Heart left ventricle (tissue), 16 donors: ENCODE data around the gene WDFY3. TPM values are rescaled to one million over a fixed set of nuclear protein-coding genes. Genes with fewer than 3 reads are reported as not detected.

ENCODE experiments used
- ATAC-seq, 4 donors: fragments of 200-7000 bp; cut with Tn5 transposase; one replicate each; pipeline ENCODE4 v1.9.1; 2020 to 2022; ENCODE audit warnings: moderate library complexity in 4 of 4, mild to moderate bottlenecking in 3 of 4, moderate number of reproducible peaks in 1 of 4
- DNase-seq, 5 donors: peaks; one replicate each; pipeline ENCODE4 v3.0.0-alpha.2; 2020
- H3K27ac ChIP-seq, 12 donors: fragments of 200-600 bp; sonication (generic) in 4 of 12; one replicate each; pipeline versions ENCODE4 v1.5.0 to v1.8.0; 2016 to 2022; ENCODE audit warnings: mild to moderate bottlenecking in 2 of 12
- H3K27me3 ChIP-seq, 9 donors: fragments of 200-600 bp; sonication (generic) in 2 of 9; one replicate each; pipeline versions ENCODE4 v1.5.1 to v1.8.0; 2016 to 2022; ENCODE audit warnings: mild to moderate bottlenecking in 3 of 9
- H3K36me3 ChIP-seq, 9 donors: fragments of 200-600 bp; sonication (generic) in 2 of 9; one replicate each; pipeline versions ENCODE4 v1.5.0 to v1.8.0; 2018 to 2022; ENCODE audit warnings: mild to moderate bottlenecking in 2 of 9
- H3K4me1 ChIP-seq, 12 donors: fragments of 200-600 bp; sonication (generic) in 4 of 12; one replicate each; pipeline versions ENCODE4 v1.5.0 to v1.8.0; 2016 to 2022; ENCODE audit warnings: mild to moderate bottlenecking in 3 of 12
- H3K4me3 ChIP-seq, 12 donors: fragments of 200-600 bp; sonication (generic) in 4 of 12; one replicate each; pipeline versions ENCODE4 v1.5.0 to v1.8.0; 2017 to 2022; ENCODE audit warnings: mild to moderate bottlenecking in 9 of 12, moderate library complexity in 4 of 12
- H3K9me3 ChIP-seq, 12 donors: fragments of 200-600 bp; sonication (generic) in 4 of 12; one replicate each; pipeline versions ENCODE4 v1.5.0 to v1.8.0; 2016 to 2022; ENCODE audit warnings: mild to moderate bottlenecking in 1 of 12
- POLR2A ChIP-seq, 2 donors: fragments of 450-650 bp; IDR thresholded peaks; one replicate each; pipeline ENCODE4 v1.6.1; 2017; ENCODE audit warnings: antibody characterized with exemption in 2 of 2, mild to moderate bottlenecking in 2 of 2, moderate library complexity in 2 of 2
- WGBS, 4 donors: extraction: QIAGEN DNeasy Blood & Tissue Kit in 2 of 4; methylation state at CpG; one replicate each; pipeline versions ENCODE4 v1.1.5 to v1.1.7; 2013 to 2018; 5-methylcytosine and 5-hydroxymethylcytosine counted together
- intact Hi-C, 10 donors: fragments of 100-400 bp; cut with DNase I; formaldehyde crosslinking; loops; one replicate each; pipeline versions ENCODE4 v1.11.1 to v1.14.2; 2022
- polyA plus RNA-seq, 2 donors: library from polyadenylated mRNA; stranded (reverse); fragments of 200-250 nt; gene quantifications; one replicate each; pipeline ENCODE4 v1.2.3, GENCODE V29; 2013
- total RNA-seq, 9 donors: library from RNA; depleted of rRNA in 2 of 9; stranded (reverse); fragments of >200 nt in 2 of 9; fragmentation: NEBNext Ultra II Directional in 3 of 9; extraction: Animal tissue kit (Norgen Biotek cat#: 25700) in 3 of 9; gene quantifications; one replicate each; pipeline versions ENCODE4 v1.1.0 to v1.2.4, GENCODE V29; 2016 to 2023
- TF ChIP-seq, protein P1 (sequence below), 12 donors: fragments of 200-600 bp; sonication (generic) in 4 of 12; IDR thresholded peaks; one replicate each; pipeline versions ENCODE4 v1.5.0 to v1.8.0; 2018 to 2022; ENCODE audit warnings: antibody characterized with exemption in 12 of 12, mild to moderate bottlenecking in 5 of 12
- donor health status: ischemic (EF 13 %, LVEDD 7.1; RV severe dilation, severe dysfunction).
- donor health status: healthy with polysubstance abuse.
- donor health status: DM: no; HTN: yes; CAD: no.
- donor health status: DM: no; HTN: no; CAD: no.
- donor health status: ischemic (EF 25% LVEDD 6.9; RV normal size, moderate dysfunction).
- donor health status: ischemic (EF 25% LVEDD 5.7; RV mildly dilated, moderate dysfunction).
- donor health status: healthy.
- donor health status: DM: yes; HTN: yes; CAD: no.
- donor health status: ischemic (EF 35%, LVEDD 5.7; RV mildly dilated, moderate dysfunction).
- donor health status: nonischemic (EF 11% LVEDD 7.7; RV severe dilation, severe dysfunction).
- donor health status: DM: yes; HTN: yes; CAD: no.
- donor health status: PGD.
- donor health status: ischemic (EF 29% LVEDD 5.4; RV normal size, mild dysfunction).
- donor health status: nonischemic (EF 23%, LVEDD 6.1; RV moderate dilation, normal function).

Gene WDFY3
- total and polyA plus RNA-seq, 11 donors: 5.0 to 103 (median 40.4) TPM

DNA sequence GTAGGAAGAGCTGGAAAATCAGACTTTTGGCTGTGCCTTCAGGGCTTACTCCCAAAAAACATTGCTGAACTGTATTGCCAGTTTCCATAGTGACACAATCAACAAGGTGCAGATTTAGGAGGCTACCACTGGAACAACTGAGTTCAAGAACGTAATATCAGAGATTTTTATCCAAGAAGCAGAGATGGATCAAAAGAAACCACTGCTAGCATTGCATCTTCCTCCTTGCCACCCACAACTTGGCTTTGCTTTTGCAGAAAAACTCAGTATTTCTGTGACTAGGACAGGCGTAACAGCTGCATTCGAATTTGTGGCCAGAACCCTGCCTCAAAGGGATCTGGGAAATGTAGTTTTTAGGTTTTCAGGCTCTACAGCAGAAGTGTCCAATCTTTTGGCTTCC lies 27.8 kb upstream of the WDFY3 start:
- H3K27ac ChIP-seq: peak overlapping the region in 1 of 12 donors; percentile 39
- ATAC-seq (peak; percentile 36 to 73 (median 55)), DNase-seq (no peak)
- peaks cover 0 to 13% (median 0%) of the 10 kb centered on the region in 12 donors for H3K9me3 ChIP-seq
- no peaks in the 10 kb centered on the region for H3K27me3 ChIP-seq
- 34 to 47% (median 36%) methylated on average over 3 of the region's 3 CpGs for WGBS, 4 donors
- TF ChIP-seq, protein P1, sequence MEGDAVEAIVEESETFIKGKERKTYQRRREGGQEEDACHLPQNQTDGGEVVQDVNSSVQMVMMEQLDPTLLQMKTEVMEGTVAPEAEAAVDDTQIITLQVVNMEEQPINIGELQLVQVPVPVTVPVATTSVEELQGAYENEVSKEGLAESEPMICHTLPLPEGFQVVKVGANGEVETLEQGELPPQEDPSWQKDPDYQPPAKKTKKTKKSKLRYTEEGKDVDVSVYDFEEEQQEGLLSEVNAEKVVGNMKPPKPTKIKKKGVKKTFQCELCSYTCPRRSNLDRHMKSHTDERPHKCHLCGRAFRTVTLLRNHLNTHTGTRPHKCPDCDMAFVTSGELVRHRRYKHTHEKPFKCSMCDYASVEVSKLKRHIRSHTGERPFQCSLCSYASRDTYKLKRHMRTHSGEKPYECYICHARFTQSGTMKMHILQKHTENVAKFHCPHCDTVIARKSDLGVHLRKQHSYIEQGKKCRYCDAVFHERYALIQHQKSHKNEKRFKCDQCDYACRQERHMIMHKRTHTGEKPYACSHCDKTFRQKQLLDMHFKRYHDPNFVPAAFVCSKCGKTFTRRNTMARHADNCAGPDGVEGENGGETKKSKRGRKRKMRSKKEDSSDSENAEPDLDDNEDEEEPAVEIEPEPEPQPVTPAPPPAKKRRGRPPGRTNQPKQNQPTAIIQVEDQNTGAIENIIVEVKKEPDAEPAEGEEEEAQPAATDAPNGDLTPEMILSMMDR (IDR thresholded peaks at IDR 0.05): no peak
- no peak for TF ChIP-seq POLR2A (IDR thresholded peaks at IDR 0.05)
- peak overlapping the region in 2 of 12 donors; percentile 39 to 45 for H3K4me3 ChIP-seq
- H3K36me3 ChIP-seq: no peaks in the 10 kb centered on the region
- intact Hi-C loops: no loop called here
- peaks cover 0 to 2% (median 0%) of the 10 kb centered on the region in 12 donors for H3K4me1 ChIP-seq

DNA sequence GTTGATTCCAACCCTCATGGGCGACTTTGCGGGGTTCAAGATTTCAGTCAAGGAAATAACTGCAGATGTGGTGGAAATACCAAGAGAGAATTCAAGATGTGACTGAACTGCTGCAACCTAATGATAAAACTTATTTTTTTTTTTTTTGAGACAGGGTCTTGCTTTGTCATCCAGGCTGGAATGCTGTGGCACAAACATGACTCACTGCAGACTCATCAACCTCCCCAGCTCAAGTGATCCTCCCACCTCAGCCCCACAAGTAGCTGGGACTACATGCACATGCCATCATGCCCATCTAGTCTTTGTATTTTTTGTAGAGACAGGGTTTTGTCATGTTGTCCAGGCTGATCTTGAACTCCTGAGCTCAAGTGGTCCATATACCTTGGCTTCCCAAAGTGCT lies 19.5 kb upstream of the WDFY3 start:
- H3K27ac ChIP-seq: no peak overlapping the region
- no peaks in the 10 kb centered on the region for H3K4me1 ChIP-seq
- H3K4me3 ChIP-seq: no peak overlapping the region
- intact Hi-C loops: no loop called here
- no peaks in the 10 kb centered on the region for H3K36me3 ChIP-seq
- DNase-seq (no peak), ATAC-seq (no peak)
- H3K27me3 ChIP-seq: no peaks in the 10 kb centered on the region
- TF ChIP-seq POLR2A (IDR thresholded peaks at IDR 0.05): no peak
- TF ChIP-seq, protein P1 (IDR thresholded peaks at IDR 0.05): no peak
- H3K9me3 ChIP-seq: peaks cover 0 to 9% (median 0%) of the 10 kb centered on the region in 12 donors
- WGBS, 4 donors: 94 to 100% (median 97%) methylated on average over 2 of the region's 2 CpGs

DNA sequence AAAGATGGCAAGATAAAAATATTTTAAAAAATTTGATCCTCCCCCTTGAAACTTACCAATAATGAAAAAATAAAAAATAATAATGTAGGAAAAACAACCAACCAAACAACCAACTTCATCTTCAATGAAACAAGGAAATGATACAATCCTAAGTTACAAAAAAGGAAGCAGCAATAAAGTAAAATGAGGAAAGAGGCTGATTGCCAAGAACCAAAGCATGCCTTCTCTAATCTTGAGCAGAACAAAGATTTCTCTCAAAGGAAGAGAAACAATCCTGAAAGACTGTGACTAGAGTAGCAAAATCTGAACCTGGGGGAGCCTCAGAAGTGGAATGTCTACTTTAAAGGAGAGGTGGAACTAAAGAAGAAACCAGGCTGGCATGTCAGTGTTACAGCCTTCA lies 10.9 kb upstream of the WDFY3 start:
- TF ChIP-seq POLR2A (IDR thresholded peaks at IDR 0.05): no peak
- TF ChIP-seq, protein P1 (IDR thresholded peaks at IDR 0.05): no peak
- H3K27ac ChIP-seq: peak overlapping the region in 1 of 12 donors; percentile 53
- ATAC-seq (no peak), DNase-seq (no peak)
- H3K36me3 ChIP-seq: no peaks in the 10 kb centered on the region
- peaks cover 0 to 5% (median 0%) of the 10 kb centered on the region in 12 donors for H3K9me3 ChIP-seq
- no peak overlapping the region for H3K4me3 ChIP-seq
- no peaks in the 10 kb centered on the region for H3K27me3 ChIP-seq
- intact Hi-C loops: loop anchor here in 1 of 10 donors (10.0 kb wide), 1 partner anchor 403 kb away; no protein-coding TSS in a partner anchor
- H3K4me1 ChIP-seq: peaks cover 0 to 5% (median 0%) of the 10 kb centered on the region in 12 donors

DNA sequence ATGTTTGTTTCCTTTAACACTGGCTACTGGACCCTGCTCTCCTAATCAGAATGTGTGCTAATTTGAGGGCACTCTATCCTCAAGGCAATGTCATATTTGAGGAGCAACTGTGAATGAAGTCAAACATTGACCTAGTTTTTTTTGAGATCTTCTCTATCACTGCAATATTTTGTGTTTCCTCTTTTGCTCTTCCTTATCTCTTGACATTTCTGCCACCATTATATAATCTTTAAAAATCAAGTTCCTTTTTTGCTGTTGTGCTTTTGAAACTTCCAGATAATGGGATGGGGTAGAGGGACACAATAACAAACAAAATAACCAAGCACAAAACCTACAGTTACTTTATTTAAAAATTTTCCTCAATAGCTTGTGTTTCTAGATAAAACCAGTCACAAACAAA lies 7.4 kb upstream of the WDFY3 start:
- DNase-seq (no peak), ATAC-seq (no peak)
- H3K36me3 ChIP-seq: no peaks in the 10 kb centered on the region
- H3K4me3 ChIP-seq: no peak overlapping the region
- H3K9me3 ChIP-seq: no peaks in the 10 kb centered on the region
- H3K27ac ChIP-seq: no peak overlapping the region
- intact Hi-C loops: loop anchor here in 4 of 10 donors (5.0 to 10.0 kb wide), 3 partner anchors 222 to 399 kb away; no protein-coding TSS in a partner anchor
- TF ChIP-seq, protein P1 (IDR thresholded peaks at IDR 0.05): no peak
- TF ChIP-seq POLR2A (IDR thresholded peaks at IDR 0.05): no peak
- H3K27me3 ChIP-seq: no peaks in the 10 kb centered on the region
- peaks cover 0 to 14% (median under 1%) of the 10 kb centered on the region in 12 donors for H3K4me1 ChIP-seq
